NCI-H146 treated with DMSO at 0.1 percent for 48 hours (cell line): ENCODE results near the gene CDR2.
A peak's percentile ranks its signal among the peaks of the same experiment; 100 is the strongest.
"Not testable (repeated sequence)": the region's sequence is repeated elsewhere in the genome, so short reads cannot be mapped to it uniquely, and the experiment has no call there.

Experiments
- DNase-seq: peaks from one replicate; lab custom pipeline; 2025; ENCODE audit not compliant: unreplicated experiment; lab: John Stamatoyannopoulos, UW

Gene CDR2

DNA sequence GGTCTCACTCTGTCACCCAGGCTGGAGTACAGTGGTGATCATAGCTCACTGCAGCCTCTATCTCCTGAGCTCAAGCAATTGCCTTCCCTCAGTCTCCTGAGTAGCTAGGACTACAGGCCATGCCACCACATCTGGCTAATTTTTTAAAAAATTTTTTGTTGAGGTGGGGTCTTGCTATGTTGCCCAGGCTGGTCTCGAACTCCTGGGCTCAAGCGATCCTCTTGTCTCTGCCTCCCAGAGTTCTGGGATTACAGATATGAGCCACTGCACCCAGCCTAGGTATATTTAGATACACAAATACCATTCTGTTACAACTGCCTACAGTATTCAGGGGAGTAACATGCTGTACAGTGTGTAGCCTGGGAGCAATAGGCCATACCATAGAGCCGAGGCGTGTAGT, 62.9 kb downstream of the CDR2 start:
- no peak for DNase-seq

DNA sequence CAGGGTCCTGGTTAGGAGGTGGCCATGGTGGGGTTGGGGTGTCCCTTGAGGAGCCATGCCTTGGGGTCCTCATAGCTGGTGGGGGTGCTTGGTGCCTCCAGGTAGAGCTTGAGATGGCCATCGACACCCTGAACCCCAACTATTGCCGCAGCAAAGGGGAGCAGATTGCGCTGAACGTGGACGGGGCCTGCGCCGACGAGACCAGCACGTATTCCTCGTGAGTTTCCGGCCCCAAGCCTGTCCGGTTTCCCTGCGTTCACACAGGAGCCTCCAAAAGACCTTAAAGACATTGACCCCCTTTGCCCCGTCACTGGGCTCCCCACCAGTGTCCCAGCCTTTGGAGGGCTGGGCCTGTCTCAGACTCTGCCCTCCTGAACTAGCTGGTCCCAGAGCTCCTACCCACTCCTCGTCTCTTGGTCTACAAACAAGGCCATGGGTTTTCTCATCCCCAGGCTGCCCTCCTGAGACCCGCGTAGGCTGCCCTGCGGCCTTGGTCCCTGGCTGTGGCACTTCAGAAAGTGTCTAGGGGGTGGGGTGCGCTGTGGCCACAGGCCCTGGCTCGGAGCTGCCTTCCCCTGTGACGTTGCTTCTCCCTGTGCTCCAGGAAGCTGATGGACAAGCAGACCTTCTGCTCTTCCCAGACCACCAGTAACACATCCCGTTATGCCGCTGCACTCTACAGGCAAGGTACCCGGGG, 65.4 kb downstream of the CDR2 start:
- no peak for DNase-seq

DNA sequence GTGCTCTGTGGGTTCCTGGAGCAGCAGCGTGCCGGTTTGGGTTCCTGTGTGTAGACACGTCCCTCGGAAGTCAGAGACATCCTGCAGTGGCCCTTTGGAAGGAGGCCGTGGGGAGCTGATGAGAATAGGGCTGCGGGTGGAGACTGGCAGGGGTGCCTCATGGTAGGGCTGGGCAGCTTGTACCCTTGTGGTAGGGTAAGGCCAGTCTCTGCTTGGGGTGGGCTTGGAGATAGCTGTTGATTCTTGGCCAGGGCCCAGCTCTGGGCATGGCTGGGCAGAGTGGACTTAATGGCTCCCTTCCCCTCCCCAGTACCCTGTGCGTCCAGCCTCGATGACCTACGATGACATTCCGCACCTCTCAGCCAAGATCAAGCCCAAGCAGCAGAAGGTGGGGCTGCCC, 66.6 kb downstream of the CDR2 start:
- no peak for DNase-seq

DNA sequence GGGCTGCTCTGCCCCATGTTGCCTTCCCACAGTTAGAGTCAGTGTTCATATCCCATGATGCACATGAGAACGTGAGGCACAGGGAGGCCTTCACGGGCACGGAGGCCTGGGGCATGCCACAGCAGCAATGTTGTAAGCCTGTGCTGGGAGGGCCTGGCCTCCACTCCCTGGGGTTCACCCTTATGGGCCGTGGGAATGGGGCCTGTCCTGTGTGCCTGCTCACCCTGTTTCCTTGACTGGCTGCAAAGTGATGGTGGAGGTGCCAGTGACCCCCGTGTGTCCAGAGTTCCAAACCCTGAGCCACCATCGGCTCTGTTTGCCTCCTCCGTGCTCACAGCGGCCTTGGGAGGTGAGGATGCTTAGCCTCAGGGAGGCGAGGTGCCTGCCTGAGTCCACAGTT, 67.6 kb downstream of the CDR2 start:
- no peak for DNase-seq

DNA sequence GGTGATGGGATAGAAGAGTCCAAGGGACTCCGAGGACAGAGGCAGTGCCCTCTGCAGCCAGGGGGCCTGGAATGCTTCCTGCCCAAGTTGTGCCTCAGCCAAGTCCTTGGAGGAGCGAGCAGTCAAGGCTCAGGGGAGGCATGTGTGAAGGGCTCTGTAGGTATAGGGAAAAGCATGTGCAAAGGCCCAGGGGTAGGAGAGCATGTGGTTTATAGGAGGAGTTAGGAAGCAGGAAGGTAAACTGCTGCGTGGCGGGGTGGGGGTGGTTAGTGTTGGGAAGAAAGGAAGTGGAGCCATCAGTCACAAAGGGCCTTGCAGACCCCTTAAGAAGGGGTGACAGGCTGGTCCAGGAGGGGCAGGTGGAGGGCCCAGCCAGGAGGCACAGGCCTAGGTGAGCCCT, 70.0 kb downstream of the CDR2 start:
- no peak for DNase-seq

DNA sequence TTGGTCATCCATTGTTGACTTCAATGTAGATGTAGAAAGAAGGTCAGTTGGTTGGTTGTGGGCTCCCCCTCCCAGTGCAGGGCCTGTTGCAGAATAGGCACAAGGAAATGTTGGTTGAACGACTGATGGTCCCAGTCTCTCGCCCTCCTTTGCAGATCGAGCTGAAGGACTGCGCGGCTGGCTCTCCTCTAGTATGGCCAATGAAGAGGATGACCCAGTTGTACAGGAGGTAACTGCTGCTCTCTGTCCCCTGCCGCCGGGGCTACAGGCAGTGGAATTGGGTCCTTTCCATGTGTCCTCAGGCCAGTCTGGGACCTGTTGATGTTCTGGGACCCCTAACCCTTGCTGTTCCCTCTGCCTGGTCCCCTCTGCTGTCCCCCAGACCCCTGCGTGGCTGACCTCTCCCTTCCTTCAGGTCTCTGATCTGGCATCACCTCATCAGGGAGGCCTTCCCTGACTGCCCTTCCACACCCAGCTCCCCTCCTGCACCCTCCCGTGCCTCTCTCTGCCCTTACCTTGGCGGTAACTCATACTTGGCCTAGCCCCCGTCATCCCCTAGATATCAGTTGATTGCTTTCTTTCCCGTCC, 71.5 kb downstream of the CDR2 start:
- DNase-seq: no peak

DNA sequence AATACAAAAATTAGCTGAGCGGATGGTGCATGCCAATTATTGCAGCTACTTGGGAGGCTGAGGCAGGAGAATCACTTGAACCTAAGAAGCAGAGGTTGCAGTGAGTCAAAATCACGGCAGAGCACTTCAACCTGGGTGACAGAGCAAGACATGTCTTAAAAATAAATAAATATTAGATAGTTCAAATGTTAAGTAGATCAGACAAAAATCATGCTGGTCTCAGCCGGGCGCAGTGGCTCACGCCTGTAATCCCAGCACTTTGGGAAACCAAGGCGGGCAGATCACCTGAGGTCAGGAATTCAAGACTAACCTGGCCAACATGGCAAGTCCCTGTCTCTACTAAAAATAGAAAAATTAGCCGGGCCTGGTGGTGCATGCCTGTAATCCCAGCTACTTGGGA, 73.0 kb downstream of the CDR2 start:
- not testable (repeated sequence) for DNase-seq

DNA sequence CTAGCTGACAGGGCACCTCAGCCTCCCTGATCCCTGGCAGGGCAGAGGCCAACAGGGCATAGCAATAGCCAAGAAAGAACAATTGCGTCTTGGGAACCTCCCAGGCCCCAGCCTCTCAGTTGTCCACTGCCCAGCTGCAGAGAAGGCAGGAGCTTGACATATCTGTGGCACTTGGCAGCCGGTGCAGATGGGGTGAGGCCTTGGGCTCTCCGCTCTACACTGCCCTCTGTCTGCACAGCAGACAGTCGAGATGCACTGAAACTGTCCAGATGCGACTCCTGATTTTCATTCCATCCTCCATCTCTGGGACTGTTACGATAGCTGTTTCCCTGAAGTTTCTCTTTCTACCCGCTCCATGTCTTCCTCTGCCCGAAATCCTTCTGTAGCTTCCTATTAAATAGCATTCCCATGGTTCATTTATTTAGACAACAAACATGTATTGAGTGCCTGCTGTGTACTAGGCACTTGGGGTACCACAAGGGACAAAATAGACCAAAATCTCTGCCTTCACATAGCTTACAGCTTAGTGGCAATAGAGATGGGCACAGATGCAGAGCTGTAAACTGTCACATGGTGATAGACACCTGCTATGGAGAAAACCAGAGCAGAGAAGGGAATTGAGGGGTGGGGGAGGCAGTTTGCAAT, 73.9 kb downstream of the CDR2 start:
- DNase-seq: no peak

DNA sequence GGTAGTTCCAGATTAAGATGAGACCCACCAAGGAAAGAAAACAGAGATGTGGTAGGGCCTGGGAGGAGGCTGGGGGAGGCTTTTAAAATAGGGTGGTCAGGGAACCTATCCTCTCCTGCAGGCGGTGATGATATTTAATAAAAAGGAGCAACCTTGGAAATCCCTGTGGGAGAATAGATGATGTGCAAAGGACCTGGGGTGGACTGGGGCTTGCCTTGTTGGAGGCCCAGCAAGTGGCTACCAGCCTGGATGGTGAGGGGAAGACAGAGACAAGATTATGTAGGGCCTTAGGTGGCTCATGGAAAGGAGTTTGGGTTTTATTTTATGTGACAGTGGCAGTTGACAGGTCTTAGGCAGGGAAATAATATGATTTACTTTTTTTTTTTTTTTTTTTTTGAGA, 75.4 kb downstream of the CDR2 start:
- no peak for DNase-seq

DNA sequence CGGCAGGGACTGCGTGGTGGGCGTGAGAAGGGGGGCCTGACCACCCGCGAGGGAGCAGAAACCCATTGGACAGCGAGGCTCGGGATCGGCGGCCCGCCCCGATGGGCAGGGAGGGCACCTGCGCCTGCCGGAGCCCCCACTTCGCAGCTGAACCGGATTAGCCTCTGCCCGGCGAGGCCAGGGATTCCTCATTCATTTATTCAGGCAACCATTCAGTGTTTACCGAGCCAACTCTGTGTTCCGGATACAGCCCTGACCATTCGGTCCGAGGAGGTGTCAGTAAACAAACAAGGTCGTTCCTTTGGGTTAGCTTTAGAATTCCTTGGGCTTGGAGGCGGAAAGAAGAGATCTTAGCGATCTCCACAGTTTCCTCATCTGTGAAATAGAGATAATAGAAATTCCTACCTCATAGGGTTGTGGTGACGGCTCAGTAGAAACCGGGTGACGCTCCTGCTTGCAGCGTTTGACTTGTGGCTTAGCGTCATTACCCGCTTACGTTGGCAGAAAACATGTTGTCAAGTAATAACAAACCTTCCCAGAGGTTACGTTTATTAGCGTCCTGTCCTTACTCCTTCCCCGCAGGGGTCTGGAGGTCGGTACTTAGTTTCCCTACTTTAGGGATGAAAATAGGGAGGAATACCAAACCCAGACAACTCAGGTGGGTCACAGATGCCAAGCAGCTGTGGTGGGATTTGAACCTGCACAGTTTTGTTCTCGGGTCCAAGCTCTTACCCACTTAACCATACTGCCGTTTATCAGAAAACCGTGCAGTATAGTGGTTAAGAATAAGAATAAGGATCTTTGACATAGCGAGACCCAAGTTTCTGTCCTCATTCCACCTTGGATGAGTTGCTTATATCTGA, 76.3 kb downstream of the CDR2 start:
- DNase-seq: peak; percentile 96

DNA sequence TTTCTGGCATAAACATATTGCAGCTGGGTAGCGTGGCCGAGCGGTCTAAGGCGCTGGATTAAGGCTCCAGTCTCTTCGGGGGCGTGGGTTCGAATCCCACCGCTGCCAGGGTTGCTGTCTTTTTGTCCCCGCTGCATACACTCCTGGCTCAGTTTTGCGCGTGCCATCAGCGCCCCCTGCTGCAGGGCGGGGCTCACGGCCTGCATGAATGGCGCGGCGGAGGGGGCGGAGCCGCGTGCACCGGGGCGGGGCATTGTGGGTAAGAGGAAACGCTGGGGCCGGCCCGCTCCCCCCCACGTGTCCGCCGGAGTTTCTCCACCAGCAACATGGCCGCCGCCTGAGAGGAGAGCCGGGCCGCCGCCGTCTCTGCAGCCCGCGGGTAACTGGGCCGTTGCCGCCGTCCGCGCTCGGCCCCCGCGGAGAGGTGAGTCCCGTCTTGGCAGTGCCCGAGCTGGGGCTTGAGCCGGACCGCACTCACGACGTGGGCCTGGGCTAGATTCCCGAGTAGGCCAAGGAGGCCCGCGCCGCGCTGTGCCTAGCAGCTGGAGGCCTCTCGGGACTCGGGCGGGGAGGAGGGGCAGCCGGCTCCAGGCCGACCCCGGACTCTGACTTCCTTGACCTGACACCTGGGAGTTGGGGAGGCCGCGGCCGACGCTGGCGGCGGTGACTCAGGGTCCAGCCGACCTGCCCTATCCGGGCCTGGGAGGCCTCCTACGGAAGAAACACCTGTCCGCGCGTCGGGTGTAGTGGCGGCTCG, 77.1 kb downstream of the CDR2 start, which contains the start of gene POLR3E:
Gene POLR3E, plus strand, starts transcription at position 296 of the 757 bp plus-strand sequence. CDS start 5,560 bp downstream, outside the sequence.
- peak; percentile 95 for DNase-seq

DNA sequence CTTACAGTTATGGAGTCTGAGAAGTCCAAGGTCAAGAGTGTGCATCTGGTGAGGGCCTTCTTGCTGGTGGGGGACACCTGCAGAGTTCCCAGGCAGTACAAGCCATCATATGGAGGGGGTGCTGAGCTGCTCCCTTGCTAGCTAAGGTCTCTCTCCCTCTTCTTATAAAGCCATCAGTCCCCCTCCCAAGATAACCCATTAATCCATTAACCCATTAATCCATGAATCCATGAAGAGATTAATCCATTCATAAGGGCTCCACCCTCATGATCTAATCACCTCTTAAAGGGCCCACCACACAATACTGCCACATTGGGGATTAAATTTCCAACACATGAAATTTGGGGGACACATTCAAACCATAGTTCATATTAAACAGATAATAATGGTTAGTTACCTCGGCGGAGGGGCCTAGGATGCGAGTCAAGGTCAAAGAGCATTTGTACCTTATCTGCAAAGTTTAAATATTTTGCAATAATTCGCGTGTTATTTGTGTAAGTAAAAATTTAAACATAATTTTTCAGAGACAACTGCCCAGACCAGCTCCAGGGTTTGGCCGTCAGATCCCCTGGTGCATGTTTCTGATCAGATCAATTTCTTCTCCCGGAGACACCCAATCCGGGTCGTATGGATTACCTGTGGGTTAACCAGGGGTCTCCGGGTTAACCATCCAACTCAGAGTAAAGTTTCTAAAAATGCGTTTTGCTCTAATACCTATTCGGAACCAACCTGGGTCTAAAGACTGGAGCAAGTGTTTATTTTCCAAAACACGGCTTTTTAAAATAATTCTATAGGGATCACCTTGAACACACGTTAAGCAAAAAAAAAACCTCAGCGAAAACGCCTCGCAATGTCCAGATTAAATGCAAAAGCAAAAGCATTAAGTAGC, 78.0 kb downstream of the CDR2 start:
- peak; percentile 39 for DNase-seq
